A549 (cell line): Measurements from ENCODE around the gene MRPS17. TPM values are rescaled to one million over a fixed set of nuclear protein-coding genes. Genes with fewer than 3 reads are reported as not detected.

Experiments
- ATAC-seq, 2 experiments: fragments of 200-7000 bp in 1 of 2; fragments of >200 bp in 1 of 2; cut with Nextera tagmentation in 1 of 2; cut with Tn5 transposase in 1 of 2; 3 replicates each; pipeline versions ENCODE4 v1.8.0 to v1.9.1; 2018 to 2020; ENCODE audit warnings: mild to moderate bottlenecking in 1 of 2, moderate library complexity in 1 of 2
- CTCF ChIA-PET: fragments of 300-600 bp; sonication (Branson Sonifier 250); formaldehyde crosslinking; extraction: SDS; loops from one replicate; lab custom pipeline; 2021; ENCODE audit warnings: antibody characterized with exemption, inconsistent platforms; lab: Yijun Ruan, JAX
- POLR2A ChIA-PET: fragments of 350-600 bp; formaldehyde crosslinking; extraction: SDS; loops from one replicate; lab custom pipeline; 2021; ENCODE audit warnings: antibody characterized with exemption, inconsistent platforms; lab: Yijun Ruan, JAX
- DNase-seq, 2 experiments: peaks; one replicate each; pipeline versions ENCODE4 v3.0.0 to v3.0.0-alpha.2; 2011 to 2016; ENCODE audit warnings: low read depth in 1 of 2, low spot score in 1 of 2
- FAIRE-seq: peaks from 2 replicates; lab custom pipeline; 2011; peaks lifted over from hg19 to GRCh38; lab: Jason Lieb, UNC
- H3K27ac ChIP-seq, 2 experiments: fragments of >200 bp; sonication (Bioruptor Twin); formaldehyde crosslinking; 3 replicates each; pipeline ENCODE4 v1.5.1; 2016 to 2017
- H3K4me1 ChIP-seq: fragments of >200 bp; sonication (Bioruptor Twin); formaldehyde crosslinking; 3 replicates; pipeline ENCODE4 v1.6.1; 2016
- H3K4me2 ChIP-seq: fragments of >200 bp; sonication (Bioruptor Twin); formaldehyde crosslinking; 3 replicates; pipeline ENCODE4 v1.6.1; 2016
- H3K4me3 ChIP-seq: fragments of >200 bp; sonication (Bioruptor Twin); formaldehyde crosslinking; 3 replicates; pipeline ENCODE4 v1.5.1; 2016
- H3K9me3 ChIP-seq: fragments of >200 bp; sonication (Bioruptor Twin); formaldehyde crosslinking; 3 replicates; pipeline ENCODE4 v1.6.1; 2016
- CBX2 ChIP-seq: fragments of 200-600 bp; sonication (generic); IDR thresholded peaks from 2 replicates; pipeline ENCODE4 v1.6.1; 2016; ENCODE audit warnings: low read depth, mild to moderate bottlenecking, borderline replicate concordance
- CHD4 ChIP-seq: fragments of 200-600 bp; sonication (generic); IDR thresholded peaks from 2 replicates; pipeline ENCODE4 v1.6.1; 2016; ENCODE audit warnings: antibody characterized with exemption, mild to moderate bottlenecking, borderline replicate concordance
- EHF ChIP-seq: fragments of 250-450 bp; sonication (Bioruptor Pico); IDR thresholded peaks from 2 replicates; pipeline ENCODE4 v1.5.0; 2020; ENCODE audit warnings: mild to moderate bottlenecking
- EHMT2 ChIP-seq: fragments of 200-600 bp; sonication (generic); IDR thresholded peaks from 2 replicates; pipeline ENCODE4 v1.6.1; 2016; ENCODE audit warnings: antibody characterized with exemption, low read depth, mild to moderate bottlenecking, moderate library complexity
- HDAC2 ChIP-seq: fragments of 200-600 bp; sonication (generic); IDR thresholded peaks from 2 replicates; pipeline ENCODE4 v1.6.1; 2016
- HOXA7 ChIP-seq: fragments of 250-450 bp; sonication (Bioruptor Pico); IDR thresholded peaks from 2 replicates; pipeline ENCODE4 v1.5.0; 2020; ENCODE audit warnings: mild to moderate bottlenecking, moderate library complexity
- JUN ChIP-seq, 2 experiments: fragments of >200 bp; sonication (Bioruptor Twin); formaldehyde crosslinking; IDR thresholded peaks; 2 replicates in 1 of 2; 3 replicates in 1 of 2; pipeline ENCODE4 v1.6.1; 2016 to 2017
- KDM5A ChIP-seq: fragments of 200-600 bp; sonication (generic); IDR thresholded peaks from 2 replicates; pipeline ENCODE4 v1.6.1; 2016; ENCODE audit warnings: antibody characterized with exemption, mild to moderate bottlenecking
- MAFK ChIP-seq: fragments of 450-650 bp; IDR thresholded peaks from 2 replicates; pipeline ENCODE4 v1.6.1; 2014; ENCODE audit not compliant: partially characterized antibody
- MAZ ChIP-seq: fragments of 150-350 bp; IDR thresholded peaks from 2 replicates; pipeline ENCODE4 v1.6.1; 2014; ENCODE audit warnings: antibody characterized with exemption, low read depth, low read length, borderline replicate concordance
- MYC ChIP-seq: IDR thresholded peaks from 2 replicates; pipeline ENCODE4 v1.6.1; 2012; ENCODE audit warnings: mild to moderate bottlenecking, inconsistent platforms, low read length, improper control_type of control experiment, borderline replicate concordance
- RAD21 ChIP-seq, 2 experiments: fragments of >200 bp in 1 of 2; sonication (Bioruptor Twin) in 1 of 2; formaldehyde crosslinking in 1 of 2; IDR thresholded peaks in 1 of 2; conservative IDR thresholded peaks in 1 of 2; 2 replicates in 1 of 2; 3 replicates in 1 of 2; pipeline ENCODE4 v1.6.1; 2012 to 2018; ENCODE audit warnings: inconsistent platforms in 1 of 2
- RFX5 ChIP-seq: fragments of 450-650 bp; IDR thresholded peaks from 2 replicates; pipeline ENCODE4 v1.7.1; 2014; ENCODE audit warnings: antibody characterized with exemption, mild to moderate bottlenecking, moderate library complexity
- RNF2 ChIP-seq: fragments of 200-600 bp; sonication (generic); IDR thresholded peaks from 2 replicates; pipeline ENCODE4 v1.6.1; 2016; ENCODE audit warnings: low read depth, mild to moderate bottlenecking, antibody characterized with exemption, moderate library complexity, borderline replicate concordance
- SMC3 ChIP-seq: fragments of >200 bp; sonication (Bioruptor Twin); formaldehyde crosslinking; IDR thresholded peaks from 3 replicates; pipeline ENCODE4 v1.6.1; 2018; ENCODE audit warnings: inconsistent platforms
- USF2 ChIP-seq: fragments of 450-650 bp; IDR thresholded peaks from 2 replicates; pipeline ENCODE4 v1.6.1; 2014; ENCODE audit warnings: antibody characterized with exemption
- ZC3H11A ChIP-seq: fragments of 450-650 bp; IDR thresholded peaks from 2 replicates; pipeline ENCODE4 v1.6.1; 2014; ENCODE audit warnings: antibody characterized with exemption, mild to moderate bottlenecking
- ZNF302 ChIP-seq: fragments of 250-450 bp; sonication (Bioruptor Pico); IDR thresholded peaks from 2 replicates; pipeline ENCODE4 v1.9.0; 2021; ENCODE audit warnings: inconsistent platforms, mild to moderate bottlenecking, moderate library complexity
- ZSCAN20 ChIP-seq: fragments of 250-450 bp; sonication (Bioruptor Pico); IDR thresholded peaks from 2 replicates; pipeline ENCODE4 v1.8.0; 2022; ENCODE audit warnings: mild to moderate bottlenecking, moderate library complexity
- WGBS: methylation state at CpG from one replicate; pipeline ENCODE4 v1.1.6; 2017; ENCODE audit errors: missing lambda C conversion rate; 5-methylcytosine and 5-hydroxymethylcytosine counted together
- polyA plus RNA-seq, 4 experiments: library from polyadenylated mRNA; depleted of rRNA in 3 of 4; stranded (reverse); fragments of >200 nt; fragmentation: RNase III in 1 of 4; extraction: RNeasy Plus Mini Kit Qiagen cat#74134 plus additional on column Dnase treatment in 1 of 4; gene quantifications; 2 replicates in 3 of 4; 3 replicates in 1 of 4; pipeline ENCODE4 v1.2.3, GENCODE V29; 2011 to 2017
- TF ChIP-seq, protein P1 (sequence below): fragments of >200 bp; sonication (Bioruptor Twin); formaldehyde crosslinking; IDR thresholded peaks from 2 replicates; pipeline ENCODE4 v1.6.1; 2016
- TF ChIP-seq, protein P2 (sequence below): fragments of 150-350 bp; IDR thresholded peaks from 2 replicates; pipeline ENCODE4 v1.6.1; 2014; ENCODE audit warnings: low read depth, mild to moderate bottlenecking, low read length

Gene MRPS17
- polyA plus RNA-seq, 2 of the 4 experiments (the other 2 are of a cell fraction) = 29.1 to 33.0 TPM

GRCh38 chr7:55953707-55954475, 2.2 kb downstream of the MRPS17 start:
- ATAC-seq (no peak), FAIRE-seq (no peak), DNase-seq (no peak)
- Histone ChIP-seq H3K9me3 (peaks cover 8% of the 10 kb centered on the region; the same call in 2 of the 3 replicates), H3K4me1 (no peaks in the 10 kb centered on the region), H3K4me2 (no peak overlapping the region), H3K4me3 (no peak overlapping the region), H3K27ac (no peak overlapping the region)
- POLR2A ChIA-PET = no interaction called here
- CTCF ChIA-PET = interaction anchor here (1.0 to 3.1 kb wide), 2 partner anchors 10 to 136 kb away, joined by 3 to 36 read pairs; partner anchors contain the start of gene NIPSNAP2
- TF ChIP-seq MAFK (no peak), RAD21 (conservative IDR thresholded peaks at IDR 0.05 in 1 of 2, IDR thresholded peaks at IDR 0.05 in 1 of 2) (no peak), ZSCAN20 (CRISPR knock-in tag) (no peak)
- 94% methylated on average over 11 of the region's 11 CpGs for WGBS

- Histone ChIP-seq H3K9me3 (no peaks in the 10 kb centered on the region), H3K27ac (no peak overlapping the region), H3K4me3 (no peak overlapping the region), H3K4me1 (no peaks in the 10 kb centered on the region), H3K4me2 (no peak overlapping the region)
- TF ChIP-seq CBX2 = no peak
- TF ChIP-seq MAZ = no peak
- no peak for TF ChIP-seq SMC3
- ChIA-PET CTCF (interaction anchor here (1.4 kb wide), 1 partner anchor 117 kb away, joined by 4 read pairs; no protein-coding TSS in a partner anchor), POLR2A (no interaction called here)
- FAIRE-seq (no peak), DNase-seq (no peak), ATAC-seq (no peak)
- 94% methylated on average over 4 of the region's 4 CpGs for WGBS
Measured at GRCh38 chr7:55957190-55957589, 5.5 kb downstream of the MRPS17 start.

GRCh38 chr7:55962014-55962413, 10.3 kb downstream of the MRPS17 start:
- FAIRE-seq (no peak), DNase-seq (no peak), ATAC-seq (no peak)
- H3K4me2 ChIP-seq = no peak overlapping the region
- ChIA-PET CTCF (interaction anchor here (0.9 to 1.6 kb wide), 4 partner anchors 31 to 320 kb away, joined by 3 to 4 read pairs (median 4); no protein-coding TSS in a partner anchor), POLR2A (no interaction called here)
- H3K9me3 ChIP-seq = no peaks in the 10 kb centered on the region
- H3K27ac ChIP-seq = no peak overlapping the region
- 62% methylated on average over 3 of the region's 3 CpGs for WGBS
- H3K4me3 ChIP-seq = no peak overlapping the region
- peaks cover 10% of the 10 kb centered on the region; the same call in 2 of the 3 replicates for H3K4me1 ChIP-seq
- no peak for TF ChIP-seq USF2

DNA sequence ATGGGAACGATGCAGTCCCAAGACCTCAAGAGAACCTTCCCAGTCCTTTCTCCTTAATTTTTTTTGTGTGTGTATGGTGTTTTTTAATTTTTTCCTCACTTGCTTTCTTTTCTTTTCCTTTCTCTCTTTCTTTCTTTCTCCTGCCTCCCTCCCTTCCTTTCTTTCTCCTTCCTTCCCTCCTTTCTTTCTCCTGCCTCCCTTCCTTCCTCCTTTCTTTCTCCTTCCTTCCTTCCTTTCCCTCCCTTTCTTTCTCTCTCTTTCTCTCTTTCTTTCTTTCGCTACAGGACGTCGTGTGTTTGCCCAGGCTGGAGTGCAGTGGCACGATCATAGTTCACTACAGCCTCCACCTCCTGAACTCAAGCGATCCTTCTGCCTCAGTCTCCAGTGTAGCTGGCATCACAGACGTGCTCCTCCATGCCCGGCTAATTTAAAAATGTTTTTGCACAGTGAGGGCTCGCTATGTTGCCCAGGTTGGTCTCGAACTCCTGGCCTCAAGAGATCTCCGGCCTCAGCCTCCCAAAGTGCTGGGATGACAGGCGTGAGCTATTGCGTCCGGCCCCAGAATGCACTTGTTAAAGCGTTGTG, 12.0 kb downstream of the MRPS17 start:
- ATAC-seq = no peak
- CTCF ChIA-PET = interaction anchor here (0.6 to 2.4 kb wide), 36 partner anchors 8 to 1427 kb away, joined by 3 to 36 read pairs (median 4); partner anchors contain the start of genes CCT6A, PHKG1, PSPH and VOPP1
- no peak for DNase-seq
- H3K4me3 ChIP-seq = peak overlapping the region; percentile 69
- TF ChIP-seq SMC3 (no peak), RFX5 (no peak), KDM5A (no peak), HOXA7 (CRISPR knock-in tag) (no peak), EHF (CRISPR knock-in tag) (no peak), RNF2 (no peak), HDAC2 (no peak), MYC (no peak), CHD4 (no peak), EHMT2 (no peak), RAD21 (conservative IDR thresholded peaks at IDR 0.05 in 1 of 2, IDR thresholded peaks at IDR 0.05 in 1 of 2) (no peak), ZNF302 (CRISPR knock-in tag) (no peak), JUN (IDR thresholded peaks at IDR 0.05) (no peak), ZC3H11A (no peak)
- TF ChIP-seq, protein P1, sequence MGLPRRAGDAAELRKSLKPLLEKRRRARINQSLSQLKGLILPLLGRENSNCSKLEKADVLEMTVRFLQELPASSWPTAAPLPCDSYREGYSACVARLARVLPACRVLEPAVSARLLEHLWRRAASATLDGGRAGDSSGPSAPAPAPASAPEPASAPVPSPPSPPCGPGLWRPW = no peak
- TF ChIP-seq, protein P2, sequence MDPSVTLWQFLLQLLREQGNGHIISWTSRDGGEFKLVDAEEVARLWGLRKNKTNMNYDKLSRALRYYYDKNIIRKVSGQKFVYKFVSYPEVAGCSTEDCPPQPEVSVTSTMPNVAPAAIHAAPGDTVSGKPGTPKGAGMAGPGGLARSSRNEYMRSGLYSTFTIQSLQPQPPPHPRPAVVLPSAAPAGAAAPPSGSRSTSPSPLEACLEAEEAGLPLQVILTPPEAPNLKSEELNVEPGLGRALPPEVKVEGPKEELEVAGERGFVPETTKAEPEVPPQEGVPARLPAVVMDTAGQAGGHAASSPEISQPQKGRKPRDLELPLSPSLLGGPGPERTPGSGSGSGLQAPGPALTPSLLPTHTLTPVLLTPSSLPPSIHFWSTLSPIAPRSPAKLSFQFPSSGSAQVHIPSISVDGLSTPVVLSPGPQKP = no peak
- TF ChIP-seq, all 56 proteins: peak for 0
- peak overlapping the region; percentile 92 to 97 for H3K27ac ChIP-seq
- H3K4me1 ChIP-seq = peaks cover 10% of the 10 kb centered on the region; the same call in 2 of the 3 replicates
- 85% methylated on average over 15 of the region's 15 CpGs for WGBS
- no peak for FAIRE-seq
- no peaks in the 10 kb centered on the region for H3K9me3 ChIP-seq
- POLR2A ChIA-PET = interaction anchor here (0.6 to 1.5 kb wide), 5 partner anchors 12 to 129 kb away, joined by 3 to 7 read pairs (median 4); partner anchors contain the start of genes CCT6A, MRPS17, PHKG1 and PSPH
- H3K4me2 ChIP-seq = peak overlapping the region; percentile 75
